ENCODE data around the gene CDK3.

The CDK3 gene

DNA sequence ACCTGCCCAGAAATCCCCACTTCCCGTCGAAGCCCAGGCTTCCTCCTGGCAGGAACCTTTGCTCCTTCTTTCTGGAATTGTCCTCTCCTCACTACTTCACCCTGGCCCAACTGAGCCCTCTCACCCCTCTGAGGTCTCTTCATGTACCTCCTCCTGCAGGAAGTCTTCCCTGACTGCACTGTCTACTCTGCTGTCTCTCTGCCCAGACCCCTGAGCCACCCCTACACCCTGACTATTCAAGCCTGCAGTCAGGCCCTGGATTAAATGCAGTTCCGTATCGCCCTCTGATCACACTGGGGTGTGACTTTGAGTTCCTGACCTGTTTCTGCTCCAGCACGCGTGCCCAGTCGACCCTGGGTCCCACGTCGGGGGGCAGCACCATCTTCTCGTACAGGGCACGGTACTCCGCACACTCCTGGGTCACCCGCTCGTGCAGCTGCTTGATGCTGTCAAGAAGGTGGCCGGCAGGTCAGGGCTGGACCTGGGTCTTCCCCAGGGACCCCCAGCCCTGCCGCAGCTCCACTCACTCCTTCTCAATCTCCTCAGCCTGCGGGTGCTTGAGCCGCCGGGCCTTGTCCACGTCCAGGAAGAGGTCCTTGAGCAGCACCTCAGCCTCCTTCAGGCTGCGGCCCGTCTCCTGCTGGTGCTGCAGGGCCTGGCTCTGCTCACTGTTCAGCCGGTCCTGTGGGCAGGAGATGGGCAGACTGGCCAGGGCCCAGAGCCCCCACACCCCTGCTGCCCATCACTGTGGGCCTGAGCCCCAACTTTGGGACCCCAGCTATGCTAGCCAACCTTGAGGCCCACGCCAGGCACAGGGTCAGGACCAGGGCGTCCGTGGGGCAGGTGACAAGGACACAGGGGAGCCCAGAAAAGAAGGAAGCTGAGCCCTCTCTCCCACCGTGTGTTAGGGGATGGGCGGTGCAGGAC lies 22.6 kb downstream of the CDK3 start:
- Histone ChIP-seq H3K36me3 (ENCODE audit: control insufficient read depth, insufficient read depth, low read length) (no peaks in the 10 kb centered on the region), H3K9me3 (ENCODE audit: control insufficient read depth, low read length) (no peaks in the 10 kb centered on the region), H3K9ac (ENCODE audit: low read length) (no peak overlapping the region), H3K4me1 (ENCODE audit: control insufficient read depth, insufficient read depth, low read length) (peaks cover 25% of the 10 kb centered on the region), H3K4me3 (ENCODE audit: low read length) (no peak overlapping the region), H3K27me3 (ENCODE audit: control insufficient read depth, insufficient read depth, low read length) (no peaks in the 10 kb centered on the region)

DNA sequence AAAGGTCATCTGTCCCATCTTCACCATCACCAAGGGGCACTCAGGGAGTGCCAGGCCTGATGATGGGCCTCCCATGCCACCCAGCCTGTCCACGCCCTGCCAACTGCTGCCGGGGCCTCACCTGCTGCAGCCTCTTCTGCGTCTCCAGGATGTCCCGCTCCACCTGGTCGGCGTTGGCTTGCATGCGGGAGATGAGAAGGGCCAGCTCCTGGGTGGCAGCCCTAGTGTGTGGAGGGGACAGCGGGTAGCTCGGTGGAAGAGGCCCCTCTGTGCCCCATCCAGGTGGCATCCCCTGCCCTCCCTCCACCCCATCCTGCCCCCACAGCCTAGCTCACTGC lies 23.2 kb downstream of the CDK3 start:
- Histone ChIP-seq H3K4me1 (ENCODE audit: control insufficient read depth, insufficient read depth, low read length) (peaks cover 25% of the 10 kb centered on the region), H3K4me3 (ENCODE audit: low read length) (no peak overlapping the region), H3K9ac (ENCODE audit: low read length) (no peak overlapping the region), H3K9me3 (ENCODE audit: control insufficient read depth, low read length) (no peaks in the 10 kb centered on the region), H3K27me3 (ENCODE audit: control insufficient read depth, insufficient read depth, low read length) (no peaks in the 10 kb centered on the region), H3K36me3 (ENCODE audit: control insufficient read depth, insufficient read depth, low read length) (no peaks in the 10 kb centered on the region)

DNA sequence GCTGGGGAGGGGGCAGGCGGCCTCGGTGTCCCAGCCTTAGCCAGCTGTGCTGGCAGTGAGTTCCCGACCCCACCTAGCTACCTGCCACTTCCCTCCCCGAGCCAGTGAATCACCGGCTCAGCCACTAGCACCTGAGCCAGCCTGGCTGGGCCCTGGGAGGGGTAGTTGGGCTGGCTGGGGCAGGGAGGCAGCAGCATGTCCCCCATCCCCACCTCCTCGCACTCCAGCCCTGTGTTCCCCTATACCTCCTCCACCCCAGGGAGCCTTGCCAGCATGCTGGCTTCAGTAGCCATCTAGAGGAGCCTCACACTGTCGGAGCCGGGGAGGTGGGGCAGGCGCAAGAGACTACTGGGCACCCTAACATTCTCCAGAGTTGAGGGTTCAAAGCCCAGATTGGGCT lies 23.7 kb downstream of the CDK3 start:
- H3K36me3 ChIP-seq (ENCODE audit: control insufficient read depth, insufficient read depth, low read length) = no peaks in the 10 kb centered on the region
- no peak overlapping the region for H3K4me3 ChIP-seq (ENCODE audit: low read length)
- H3K4me1 ChIP-seq (ENCODE audit: control insufficient read depth, insufficient read depth, low read length) = peaks cover 27% of the 10 kb centered on the region
- no peak overlapping the region for H3K9ac ChIP-seq (ENCODE audit: low read length)
- H3K27me3 ChIP-seq (ENCODE audit: control insufficient read depth, insufficient read depth, low read length) = no peaks in the 10 kb centered on the region
- no peaks in the 10 kb centered on the region for H3K9me3 ChIP-seq (ENCODE audit: control insufficient read depth, low read length)

DNA sequence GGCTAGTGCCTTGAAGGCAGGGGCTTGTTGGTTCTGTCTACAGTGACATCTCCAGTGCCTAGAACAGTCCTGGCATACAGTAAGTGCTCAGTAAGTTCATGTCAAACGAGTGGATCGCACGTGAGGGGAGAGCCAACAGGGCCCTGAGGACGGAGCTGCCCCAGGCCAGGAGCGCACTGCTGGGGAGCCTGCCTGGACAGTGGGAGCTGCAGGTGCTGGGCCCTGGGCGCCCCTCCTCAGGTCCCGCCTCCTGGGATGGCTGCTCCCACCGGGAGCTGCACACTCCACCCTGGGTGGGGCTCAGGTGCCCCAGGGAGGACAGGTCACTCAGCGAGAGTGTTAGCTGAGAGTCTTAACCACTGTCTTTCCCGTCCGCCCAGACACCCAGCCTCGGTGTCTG lies 24.6 kb downstream of the CDK3 start:
- no peak overlapping the region for H3K4me3 ChIP-seq (ENCODE audit: low read length)
- no peak overlapping the region for H3K9ac ChIP-seq (ENCODE audit: low read length)

DNA sequence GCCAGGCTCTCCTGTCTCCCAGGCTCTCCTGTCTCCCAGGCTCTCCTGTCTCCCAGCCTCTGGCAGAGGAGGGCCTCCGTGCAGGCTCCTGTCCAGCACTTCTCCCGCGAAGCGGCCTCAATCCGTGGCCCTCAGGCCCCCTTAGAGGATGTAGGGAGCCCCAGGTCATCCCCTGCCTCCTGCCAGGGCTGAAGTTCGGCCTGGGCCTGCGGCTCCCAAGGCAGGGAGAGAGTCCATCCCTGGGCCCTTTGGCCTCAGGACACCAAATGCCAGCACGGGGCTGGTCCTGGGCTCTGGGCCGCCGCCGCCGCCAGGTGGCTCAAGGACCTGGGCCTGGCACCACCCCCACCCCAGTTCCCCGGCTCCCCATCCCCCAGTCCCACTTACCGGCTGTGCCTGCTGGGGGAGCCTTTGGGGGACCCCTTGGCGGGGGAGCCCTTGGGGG lies 26.1 kb downstream of the CDK3 start:
- peak overlapping the region; percentile 68 for H3K9ac ChIP-seq (ENCODE audit: low read length)
- H3K36me3 ChIP-seq (ENCODE audit: control insufficient read depth, insufficient read depth, low read length) = no peaks in the 10 kb centered on the region
- no peak overlapping the region for H3K4me3 ChIP-seq (ENCODE audit: low read length)

More for the DNA sequence above, 24.6 kb downstream of the CDK3 start:
- H3K36me3 ChIP-seq (ENCODE audit: control insufficient read depth, insufficient read depth, low read length) = no peaks in the 10 kb centered on the region
- peaks cover 33% of the 10 kb centered on the region for H3K4me1 ChIP-seq (ENCODE audit: control insufficient read depth, insufficient read depth, low read length)
- no peaks in the 10 kb centered on the region for H3K27me3 ChIP-seq (ENCODE audit: control insufficient read depth, insufficient read depth, low read length)
- H3K9me3 ChIP-seq (ENCODE audit: control insufficient read depth, low read length) = no peaks in the 10 kb centered on the region

DNA sequence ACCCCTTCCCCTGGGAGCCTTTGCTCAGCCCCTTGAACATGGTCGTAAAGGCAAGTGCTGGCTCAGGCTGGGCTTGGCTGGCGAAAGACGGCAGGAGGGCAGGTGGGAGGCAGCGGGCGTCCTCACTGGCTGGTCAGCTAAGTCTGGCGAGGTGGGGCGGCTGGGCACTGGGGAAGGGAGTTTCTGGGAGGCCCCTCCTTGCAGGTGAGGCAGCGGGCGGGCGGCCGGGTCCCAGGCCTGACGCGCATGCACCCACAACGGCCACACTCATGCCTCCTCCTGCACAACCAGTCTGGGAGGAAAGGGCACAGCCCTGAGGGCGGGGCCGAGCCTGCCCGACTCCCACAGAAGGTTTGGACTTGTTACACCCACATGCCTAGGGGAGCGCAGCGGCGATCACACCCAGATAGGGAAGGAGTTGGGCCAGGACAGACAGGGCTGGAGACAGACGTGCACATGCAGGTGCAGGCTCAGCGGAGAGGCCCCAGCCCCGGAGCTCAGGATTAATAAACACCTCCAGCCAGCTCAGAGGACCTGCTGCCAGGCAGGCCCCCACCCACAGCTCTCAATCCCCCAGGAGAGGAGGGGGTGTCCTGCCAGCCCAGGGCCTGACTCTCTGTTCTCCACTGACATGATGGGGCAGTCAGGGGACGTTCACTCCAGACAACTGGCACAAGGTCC lies 26.6 kb downstream of the CDK3 start, which contains the start of gene EVPL:
Gene EVPL, minus strand, starts transcription at position 148 of the 681 bp plus-strand sequence. Its CDS starts 108 bp downstream, at position 40.
- peak within 1 kb of the TSS; percentile 68 for H3K9ac ChIP-seq (ENCODE audit: low read length)
- H3K4me3 ChIP-seq (ENCODE audit: low read length) = no peak within 1 kb of the TSS

More for the DNA sequence above, 26.1 kb downstream of the CDK3 start:
- peaks cover 33% of the 10 kb centered on the region for H3K4me1 ChIP-seq (ENCODE audit: control insufficient read depth, insufficient read depth, low read length)
- no peaks in the 10 kb centered on the region for H3K9me3 ChIP-seq (ENCODE audit: control insufficient read depth, low read length)
- H3K27me3 ChIP-seq (ENCODE audit: control insufficient read depth, insufficient read depth, low read length) = no peaks in the 10 kb centered on the region

DNA sequence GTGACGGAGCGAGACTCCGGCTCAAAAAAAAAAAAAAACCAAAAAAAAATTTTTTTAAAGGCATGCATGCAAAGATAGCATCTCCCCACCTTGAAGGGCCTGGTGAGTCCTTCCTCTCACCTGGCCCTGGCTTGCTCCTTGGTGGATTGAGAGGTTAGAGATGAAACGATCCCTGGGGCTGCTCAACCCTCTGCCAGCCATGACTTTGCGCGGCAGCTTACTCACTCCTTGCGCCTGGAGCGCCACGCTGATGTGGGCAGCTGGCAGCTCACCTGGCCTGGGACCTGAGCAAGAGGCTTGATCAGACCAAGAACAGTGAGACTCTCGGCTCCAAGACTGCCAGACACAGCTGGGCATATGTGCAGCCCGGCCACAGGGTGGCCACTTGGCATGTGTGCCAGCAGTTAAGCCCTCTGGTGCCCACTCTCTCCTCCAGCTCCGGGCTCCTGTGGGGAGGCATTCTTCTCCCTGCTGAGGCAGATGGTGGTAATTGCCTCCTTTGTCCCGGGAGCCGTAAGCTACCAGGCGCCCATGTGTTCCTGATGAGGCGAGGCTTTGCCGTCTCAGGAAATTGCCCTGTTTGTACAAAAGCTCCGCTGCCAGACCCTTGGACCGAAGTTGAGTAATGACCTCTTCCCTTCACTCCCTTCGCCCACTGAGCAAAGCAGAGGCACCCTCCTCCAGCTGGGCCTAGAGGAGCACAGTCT lies 31.6 kb downstream of the CDK3 start:
- Histone ChIP-seq H3K4me3 (ENCODE audit: low read length) (no peak overlapping the region), H3K27me3 (ENCODE audit: control insufficient read depth, insufficient read depth, low read length) (no peaks in the 10 kb centered on the region), H3K9me3 (ENCODE audit: control insufficient read depth, low read length) (no peaks in the 10 kb centered on the region), H3K4me1 (ENCODE audit: control insufficient read depth, insufficient read depth, low read length) (peaks cover 13% of the 10 kb centered on the region), H3K9ac (ENCODE audit: low read length) (no peak overlapping the region), H3K36me3 (ENCODE audit: control insufficient read depth, insufficient read depth, low read length) (no peaks in the 10 kb centered on the region)

More for the DNA sequence above, 26.6 kb downstream of the CDK3 start, which contains the start of gene EVPL:
- Histone ChIP-seq H3K9me3 (ENCODE audit: control insufficient read depth, low read length) (no peaks in the 10 kb centered on the region), H3K27me3 (ENCODE audit: control insufficient read depth, insufficient read depth, low read length) (no peaks in the 10 kb centered on the region), H3K36me3 (ENCODE audit: control insufficient read depth, insufficient read depth, low read length) (no peaks in the 10 kb centered on the region), H3K4me1 (ENCODE audit: control insufficient read depth, insufficient read depth, low read length) (peaks cover 33% of the 10 kb centered on the region)

DNA sequence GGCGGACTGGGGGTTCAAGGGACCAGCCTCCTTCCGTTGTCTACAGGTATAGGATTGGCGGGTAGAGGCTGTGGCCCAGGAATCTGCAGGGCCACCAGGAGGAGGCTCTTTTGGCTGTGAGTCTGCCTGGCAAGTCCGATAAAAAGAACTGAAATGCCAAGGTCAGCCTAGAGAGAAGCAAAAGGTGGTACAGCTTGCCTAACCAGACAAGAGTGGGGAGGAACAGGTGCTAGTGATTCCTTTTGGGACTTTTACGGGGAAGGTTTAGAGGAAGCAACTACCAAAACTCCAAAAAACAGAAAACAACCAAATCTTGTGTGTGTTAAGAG lies 32.1 kb downstream of the CDK3 start:
- H3K27me3 ChIP-seq (ENCODE audit: control insufficient read depth, insufficient read depth, low read length) = no peaks in the 10 kb centered on the region
- peaks cover 9% of the 10 kb centered on the region for H3K4me1 ChIP-seq (ENCODE audit: control insufficient read depth, insufficient read depth, low read length)
- H3K36me3 ChIP-seq (ENCODE audit: control insufficient read depth, insufficient read depth, low read length) = peaks cover 3% of the 10 kb centered on the region
- no peak overlapping the region for H3K9ac ChIP-seq (ENCODE audit: low read length)
- H3K9me3 ChIP-seq (ENCODE audit: control insufficient read depth, low read length) = no peaks in the 10 kb centered on the region
- H3K4me3 ChIP-seq (ENCODE audit: low read length) = no peak overlapping the region

DNA sequence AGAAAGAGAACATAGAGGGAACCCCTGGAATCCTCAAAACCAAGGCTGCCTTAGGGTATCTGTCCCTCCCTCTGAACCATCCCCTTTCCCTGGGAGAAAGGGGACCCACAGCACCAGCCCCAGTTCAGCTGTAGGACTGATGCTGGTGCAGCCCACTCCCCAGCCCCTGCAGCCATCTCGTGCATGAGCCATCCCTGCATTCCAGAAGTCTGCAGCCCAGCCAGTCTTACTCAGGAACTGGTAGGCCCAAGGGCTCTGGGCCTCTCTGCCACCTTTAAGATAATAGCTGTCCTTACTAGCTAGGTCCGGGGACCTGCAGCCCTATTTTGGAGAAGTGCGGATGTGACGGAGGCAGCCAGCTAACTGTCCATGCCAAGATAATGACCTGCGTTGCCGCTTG lies 32.5 kb downstream of the CDK3 start:
- H3K9ac ChIP-seq (ENCODE audit: low read length) = no peak overlapping the region

DNA sequence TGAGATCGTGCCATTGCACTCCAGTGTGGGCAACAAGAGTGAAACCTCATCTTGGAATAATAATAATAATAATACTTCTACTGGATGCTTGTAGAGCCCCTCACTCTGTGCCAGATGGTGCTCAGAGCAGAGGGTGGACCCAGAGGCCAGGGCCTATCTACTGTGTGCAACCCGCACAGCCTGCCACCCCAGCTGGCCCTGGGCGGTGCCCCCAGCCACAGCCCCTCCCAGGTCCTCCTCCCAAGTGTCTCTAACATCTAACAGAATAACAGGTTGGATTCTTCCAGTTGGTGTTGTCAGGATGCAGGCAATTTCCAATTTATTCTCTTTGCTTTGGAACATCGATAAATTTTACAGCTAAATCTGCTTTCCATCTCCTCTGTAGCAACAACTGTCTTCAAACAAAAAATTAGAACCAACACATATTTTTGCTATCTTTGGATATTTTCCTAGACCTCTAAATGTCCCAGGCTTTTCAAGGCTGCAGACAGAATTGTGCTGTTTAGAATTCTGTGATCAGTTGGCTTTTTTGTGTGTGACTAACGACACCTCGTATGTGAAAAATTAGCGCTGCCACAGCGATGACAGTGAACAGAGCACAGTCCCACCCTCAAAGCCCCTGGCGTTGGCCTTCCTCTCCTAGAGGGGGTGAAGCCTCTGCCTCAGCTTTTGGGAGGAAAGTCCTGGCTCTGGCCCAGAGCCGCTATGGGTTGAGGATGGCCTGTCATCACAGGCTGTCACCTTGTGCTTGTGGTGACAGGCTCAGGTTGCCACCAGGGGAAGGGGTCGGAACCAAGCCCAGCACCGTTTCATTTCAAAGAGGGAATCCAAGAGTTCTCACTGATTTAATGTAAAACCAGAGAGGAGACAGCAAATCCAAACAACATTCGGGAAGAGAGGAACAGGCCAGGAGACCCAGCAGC lies 34.0 kb downstream of the CDK3 start:
- Histone ChIP-seq H3K9ac (ENCODE audit: low read length) (no peak overlapping the region), H3K36me3 (ENCODE audit: control insufficient read depth, insufficient read depth, low read length) (peaks cover 14% of the 10 kb centered on the region)

More for the DNA sequence above, 32.5 kb downstream of the CDK3 start:
- Histone ChIP-seq H3K4me1 (ENCODE audit: control insufficient read depth, insufficient read depth, low read length) (peaks cover 8% of the 10 kb centered on the region), H3K4me3 (ENCODE audit: low read length) (no peak overlapping the region), H3K36me3 (ENCODE audit: control insufficient read depth, insufficient read depth, low read length) (peaks cover 7% of the 10 kb centered on the region), H3K9me3 (ENCODE audit: control insufficient read depth, low read length) (no peaks in the 10 kb centered on the region), H3K27me3 (ENCODE audit: control insufficient read depth, insufficient read depth, low read length) (no peaks in the 10 kb centered on the region)

DNA sequence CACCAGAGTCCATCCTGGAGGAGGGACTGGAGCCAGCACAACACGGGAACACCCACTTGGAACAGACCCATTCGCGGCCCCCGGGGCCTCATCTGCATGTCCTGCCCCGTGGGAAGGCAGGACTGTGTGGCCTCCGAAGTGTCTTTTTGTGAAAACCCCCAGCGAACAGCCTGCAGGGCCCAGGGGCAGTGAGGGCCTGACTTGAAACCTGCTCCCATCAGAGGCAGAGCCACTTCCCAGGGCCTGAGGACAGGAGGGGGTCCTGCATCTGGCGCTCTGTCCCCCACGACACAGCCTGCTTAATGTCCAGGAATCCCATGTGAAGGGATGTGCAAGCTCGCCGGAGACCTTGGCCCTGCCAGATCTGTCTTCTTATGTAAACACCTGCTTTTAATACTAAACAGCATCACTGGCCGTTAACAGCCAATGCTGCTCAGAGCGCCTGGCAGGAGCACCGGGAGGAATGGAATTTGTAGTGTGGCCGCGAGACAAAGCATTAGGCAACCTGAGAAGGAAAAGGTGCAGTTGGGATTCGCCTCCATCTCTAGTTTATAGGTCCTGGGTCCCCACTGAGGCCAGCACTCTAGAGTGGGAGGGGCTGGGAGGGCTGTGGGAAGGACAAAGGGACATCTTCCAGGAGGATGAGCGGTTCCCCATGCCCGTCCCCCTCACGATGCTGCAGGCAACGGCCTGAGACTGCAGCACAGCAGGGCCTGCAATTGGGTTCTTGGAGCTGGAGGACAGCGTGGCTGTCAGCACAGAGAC lies 36.0 kb downstream of the CDK3 start:
- H3K4me3 ChIP-seq (ENCODE audit: low read length) = no peak overlapping the region
- H3K27me3 ChIP-seq (ENCODE audit: control insufficient read depth, insufficient read depth, low read length) = no peaks in the 10 kb centered on the region
- H3K4me1 ChIP-seq (ENCODE audit: control insufficient read depth, insufficient read depth, low read length) = no peaks in the 10 kb centered on the region
- H3K36me3 ChIP-seq (ENCODE audit: control insufficient read depth, insufficient read depth, low read length) = peaks cover 18% of the 10 kb centered on the region
- no peaks in the 10 kb centered on the region for H3K9me3 ChIP-seq (ENCODE audit: control insufficient read depth, low read length)
- no peak overlapping the region for H3K9ac ChIP-seq (ENCODE audit: low read length)

More for the DNA sequence above, 34.0 kb downstream of the CDK3 start:
- no peaks in the 10 kb centered on the region for H3K27me3 ChIP-seq (ENCODE audit: control insufficient read depth, insufficient read depth, low read length)
- peaks cover 3% of the 10 kb centered on the region for H3K4me1 ChIP-seq (ENCODE audit: control insufficient read depth, insufficient read depth, low read length)
- no peak overlapping the region for H3K4me3 ChIP-seq (ENCODE audit: low read length)
- no peaks in the 10 kb centered on the region for H3K9me3 ChIP-seq (ENCODE audit: control insufficient read depth, low read length)

Measured in mucosa of stomach (tissue), 1 donor.